HG02678 (cell line): ENCODE measurements around the gene ZNF423.

Experiments
- ATAC-seq: cut with Tn5 transposase; IDR thresholded peaks from one replicate; pipeline ENCODE4 v1.9.1; 2021; ENCODE audit warnings: mild to moderate bottlenecking, moderate library complexity; ENCODE audit not compliant: unreplicated experiment

The ZNF423 gene

DNA sequence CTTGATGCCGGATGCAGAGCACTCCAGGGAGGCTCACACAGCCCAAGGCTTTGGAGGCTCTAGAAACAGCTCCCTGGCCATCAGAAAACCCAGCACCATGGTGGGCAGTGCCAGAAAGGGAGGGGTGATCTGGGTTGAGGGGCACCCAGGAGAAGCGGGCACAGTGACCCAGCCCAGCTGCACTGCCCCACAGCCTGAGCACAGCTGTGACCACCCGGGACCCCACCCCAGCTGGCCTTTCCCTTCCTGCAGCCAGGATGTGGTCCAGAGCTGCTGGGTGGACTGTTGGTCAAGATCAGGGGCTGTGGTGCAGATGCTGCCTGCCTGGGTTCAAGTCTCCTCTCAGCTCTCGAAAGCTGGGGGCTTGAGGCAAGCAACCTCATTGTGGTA lies 223.1 kb downstream of the ZNF423 start:
- ATAC-seq: no peak

DNA sequence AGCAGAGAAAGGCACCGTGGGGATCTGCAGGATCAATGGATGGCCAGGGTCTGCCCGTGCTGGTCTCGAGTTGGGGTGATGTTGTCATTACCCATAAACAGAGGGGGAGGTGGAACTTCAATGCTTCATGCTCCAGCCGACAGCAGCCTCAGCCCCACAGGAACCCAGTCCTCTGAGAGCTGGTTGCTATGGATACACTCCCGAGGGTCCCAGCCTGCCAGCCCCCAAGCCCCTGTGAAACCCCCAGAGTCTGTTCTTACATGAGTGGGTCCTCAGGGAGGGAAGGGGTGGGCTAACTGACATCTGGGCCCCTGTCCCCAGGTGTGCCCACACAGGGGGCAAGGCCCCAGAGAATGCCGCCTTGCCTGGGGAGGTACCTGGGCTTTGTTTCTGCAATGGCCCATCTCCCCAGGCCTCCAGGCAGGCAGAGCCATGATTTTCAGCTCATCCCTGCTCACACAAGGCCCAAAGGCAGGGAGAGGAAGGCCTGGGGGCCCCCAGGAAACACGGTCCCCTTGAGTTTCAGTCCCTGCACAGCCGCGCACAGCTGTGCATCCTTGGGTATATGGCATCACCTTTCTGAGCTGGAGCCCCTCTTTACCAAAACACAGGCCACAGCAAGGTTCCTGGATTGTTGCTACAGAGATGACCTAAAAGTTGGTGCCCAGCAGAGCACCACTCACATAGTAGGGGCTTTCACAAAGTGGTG lies 223.7 kb downstream of the ZNF423 start:
- no peak for ATAC-seq

DNA sequence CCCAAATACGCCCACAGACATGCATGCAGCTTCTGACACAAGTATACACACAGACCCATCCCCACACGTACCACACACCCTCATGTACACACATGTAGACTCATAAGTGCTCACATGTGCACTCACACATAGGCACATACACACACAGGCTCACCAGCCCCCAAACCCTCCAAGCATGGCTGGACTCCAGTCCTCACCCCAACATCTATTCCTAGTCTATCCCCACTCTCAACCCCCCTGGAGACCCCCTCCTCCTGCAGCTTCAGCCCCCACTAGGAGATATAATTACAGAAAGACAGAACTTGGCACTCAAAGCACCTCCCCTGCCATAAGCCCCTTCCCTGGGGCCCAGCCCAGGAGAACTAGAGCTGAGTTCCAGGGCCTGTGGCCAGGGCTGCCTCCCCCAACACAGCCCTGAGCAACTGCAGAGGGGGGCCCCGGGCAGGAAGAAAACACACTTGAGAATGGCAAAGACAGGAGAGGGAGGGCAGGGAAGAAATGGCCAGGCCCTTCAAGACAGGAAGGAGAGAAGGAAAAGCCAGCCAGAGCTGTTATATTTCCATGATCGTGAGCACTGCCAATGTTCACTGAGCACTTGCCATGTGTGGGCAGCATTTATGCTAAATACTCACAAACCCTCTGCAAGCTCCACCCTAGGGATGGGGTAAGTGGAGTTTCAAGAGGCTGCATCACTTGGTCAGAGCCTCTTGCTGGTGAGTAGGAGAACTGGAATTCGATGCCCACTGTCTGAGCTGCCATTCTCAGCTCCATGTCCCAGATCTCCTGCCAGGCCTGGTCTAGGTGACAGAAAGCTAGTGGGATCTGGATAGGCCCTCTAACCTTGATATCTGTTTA lies 224.5 kb downstream of the ZNF423 start:
- ATAC-seq: no peak

DNA sequence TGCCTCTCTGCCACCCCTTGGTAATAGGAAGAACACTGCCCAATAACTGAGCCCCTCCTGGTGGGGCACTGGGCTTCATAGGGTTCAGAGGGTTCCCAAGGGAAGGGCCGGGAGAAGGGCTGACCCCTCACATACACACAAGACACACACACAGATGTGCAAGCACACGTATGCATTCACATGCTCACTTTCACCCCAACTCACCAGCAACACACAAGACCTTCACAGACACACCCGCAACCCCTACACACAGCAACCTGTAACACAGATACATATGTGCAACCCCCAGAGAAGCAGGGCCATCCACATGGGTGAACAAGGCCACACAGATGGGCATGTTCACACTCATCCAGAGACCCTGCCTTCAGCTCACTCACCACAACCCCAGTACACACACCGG lies 225.1 kb downstream of the ZNF423 start:
- ATAC-seq: no peak

DNA sequence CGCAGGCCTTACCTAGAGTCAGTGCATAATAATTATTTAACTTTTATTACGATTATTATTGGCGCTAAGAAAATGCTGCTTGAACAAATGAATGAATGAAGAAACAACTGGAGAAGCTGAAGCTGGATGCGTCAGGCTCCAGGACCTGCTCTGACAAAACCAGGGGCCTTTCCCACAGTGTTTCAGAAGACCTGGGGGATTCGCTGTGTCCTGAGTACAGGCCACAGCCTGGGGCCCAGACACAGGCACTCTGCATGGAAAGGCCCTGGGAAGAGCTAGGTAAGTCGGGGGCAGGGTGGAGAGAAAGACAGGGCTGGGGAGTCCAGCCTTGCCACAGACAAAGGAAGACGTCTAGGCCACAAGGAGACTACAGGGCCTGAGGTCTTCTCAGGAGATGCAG lies 226.1 kb downstream of the ZNF423 start:
- no peak for ATAC-seq

DNA sequence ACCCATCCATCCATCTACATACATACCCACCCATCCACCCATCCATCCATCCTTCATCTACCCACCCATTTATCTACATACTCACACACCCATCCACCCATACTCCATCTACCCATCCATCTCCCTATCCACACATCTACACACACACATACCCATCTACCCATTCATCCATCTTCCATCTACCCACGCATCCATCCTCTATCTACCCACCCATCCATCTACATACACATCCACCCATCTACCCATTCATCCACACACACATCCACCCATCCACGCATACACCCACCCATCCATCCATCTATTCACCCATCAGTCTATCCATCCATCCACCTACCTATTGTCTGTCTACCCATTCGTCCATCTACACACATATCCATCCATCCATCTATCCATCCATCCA lies 227.8 kb downstream of the ZNF423 start:
- ATAC-seq: no peak

DNA sequence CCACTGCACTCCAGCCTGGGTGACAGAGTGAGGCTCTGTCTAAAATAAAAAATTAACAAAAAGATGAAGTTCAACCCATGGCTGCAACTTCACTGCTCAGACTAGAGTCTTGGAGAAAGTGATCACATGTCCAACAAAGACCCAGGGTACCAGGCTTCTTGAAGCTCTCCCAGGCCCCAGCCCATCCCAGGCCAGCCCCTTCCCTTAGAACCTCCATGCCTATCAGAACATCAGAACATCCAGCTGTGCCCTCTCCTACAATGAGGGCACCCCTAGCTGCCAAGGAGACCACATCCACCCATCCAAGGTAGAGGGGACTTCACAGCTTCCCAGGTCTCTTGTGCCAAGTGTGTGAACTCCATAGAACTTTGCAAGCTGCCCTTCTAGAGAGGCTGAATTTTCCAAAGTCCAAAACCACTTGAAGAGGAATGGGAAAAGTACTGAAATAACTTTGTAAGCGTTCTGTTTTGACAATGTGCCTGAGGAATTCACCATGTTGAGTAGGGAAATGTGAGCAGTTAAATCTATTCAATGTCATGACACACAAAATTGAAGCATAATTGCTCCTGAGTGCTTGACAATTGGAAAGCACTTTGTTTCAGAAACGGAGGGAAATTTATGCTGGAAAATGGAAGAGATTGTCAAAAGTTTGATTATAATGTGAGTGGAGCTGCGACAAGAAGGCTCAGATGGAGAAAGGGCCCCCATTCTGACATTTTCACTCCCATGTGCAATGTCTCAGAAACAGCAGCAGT lies 230.4 kb downstream of the ZNF423 start:
- no peak for ATAC-seq

DNA sequence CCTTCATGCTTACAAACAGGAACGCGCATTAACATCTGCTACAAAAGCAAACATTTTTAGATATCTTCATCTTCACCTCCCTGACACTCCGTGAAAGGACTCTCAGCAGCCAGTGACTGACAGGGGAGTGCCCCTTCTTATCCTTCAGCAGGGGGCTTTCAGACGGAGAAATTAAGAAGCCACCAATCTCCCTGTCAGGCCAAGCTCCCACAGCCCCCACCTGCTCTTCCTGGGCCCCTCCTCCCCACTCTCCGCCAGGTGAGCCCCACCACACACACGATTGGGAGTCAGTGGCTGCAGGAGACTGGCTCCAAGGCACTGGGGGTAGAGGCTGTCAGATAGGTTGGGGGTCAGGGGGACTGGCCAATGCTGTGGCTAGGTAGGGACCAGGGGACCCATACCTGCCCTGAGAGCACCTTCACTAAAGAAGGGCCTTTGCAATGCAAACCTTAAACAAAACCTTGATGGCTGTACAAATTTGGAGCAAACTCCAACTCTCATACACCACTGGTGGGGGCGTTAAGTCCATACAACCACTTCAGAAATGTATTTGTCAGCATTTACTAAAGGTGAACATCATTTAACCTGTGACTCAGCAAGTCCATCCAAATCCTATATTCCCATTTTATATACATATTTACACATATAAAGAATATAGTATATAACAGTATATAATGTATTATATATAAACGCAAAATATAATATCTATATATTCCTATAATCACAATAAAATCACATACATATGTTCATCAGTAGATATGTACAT lies 232.2 kb downstream of the ZNF423 start:
- no peak for ATAC-seq

DNA sequence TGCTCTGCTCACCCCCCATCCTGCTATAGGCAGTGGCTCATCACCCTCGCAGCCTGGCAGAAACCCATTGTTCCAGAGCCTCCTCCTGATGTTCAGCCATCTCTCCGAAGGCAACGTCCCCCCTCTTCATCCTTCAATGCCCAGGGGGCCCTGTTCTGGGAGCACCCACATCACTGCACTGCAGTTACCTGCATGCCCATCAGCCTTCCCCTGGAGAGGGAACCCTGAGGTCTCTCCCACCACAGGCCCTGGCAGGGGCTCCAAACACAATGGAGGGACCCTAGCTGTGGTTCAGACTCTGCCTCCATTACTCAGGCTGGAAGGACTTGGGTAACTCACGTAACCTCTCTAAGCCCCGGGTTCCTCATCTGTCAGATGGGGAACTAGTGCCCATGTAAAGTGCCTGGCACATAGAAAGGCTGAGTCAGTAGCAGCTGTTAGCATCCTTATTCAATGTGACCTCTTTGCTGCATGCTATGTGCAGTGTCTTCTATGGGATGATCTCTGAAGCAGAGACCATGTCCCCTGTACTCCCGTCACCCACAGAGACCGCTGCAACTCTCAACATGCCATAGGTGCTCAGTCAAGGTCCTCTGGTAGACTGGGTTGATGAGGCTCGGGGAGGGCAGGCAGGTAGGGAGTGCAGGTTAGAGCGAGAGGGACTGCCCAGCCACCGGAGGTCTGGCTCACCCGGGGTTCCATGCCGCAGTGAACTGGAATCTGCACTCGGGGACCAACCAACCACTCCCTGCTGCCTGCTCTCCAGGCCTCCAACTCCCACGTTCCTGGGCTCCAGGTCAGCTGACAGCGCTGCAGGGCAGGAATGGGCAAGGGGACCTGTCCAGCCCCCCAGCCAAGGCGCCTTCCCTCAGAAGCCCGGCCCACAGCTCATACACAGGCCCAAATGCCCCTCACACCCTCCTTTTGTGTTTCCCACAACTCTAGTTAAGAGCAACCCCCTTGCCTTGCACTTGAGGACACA lies 233.2 kb downstream of the ZNF423 start:
- no peak for ATAC-seq

DNA sequence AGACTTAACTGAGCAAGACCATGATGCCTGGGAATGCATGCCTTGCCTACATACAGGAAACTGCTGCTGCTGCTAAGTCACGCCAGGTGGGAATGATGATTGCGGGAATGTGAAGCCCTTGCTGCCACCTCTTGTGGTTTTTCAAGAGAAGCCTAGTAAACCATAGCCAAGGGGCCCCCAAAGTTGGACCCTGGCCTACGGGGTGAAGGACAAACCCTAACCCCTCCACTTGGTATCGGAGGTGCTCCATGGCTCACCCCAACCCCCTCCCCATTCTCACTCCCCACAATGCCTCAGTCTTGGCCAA lies 233.9 kb downstream of the ZNF423 start:
- no peak for ATAC-seq

DNA sequence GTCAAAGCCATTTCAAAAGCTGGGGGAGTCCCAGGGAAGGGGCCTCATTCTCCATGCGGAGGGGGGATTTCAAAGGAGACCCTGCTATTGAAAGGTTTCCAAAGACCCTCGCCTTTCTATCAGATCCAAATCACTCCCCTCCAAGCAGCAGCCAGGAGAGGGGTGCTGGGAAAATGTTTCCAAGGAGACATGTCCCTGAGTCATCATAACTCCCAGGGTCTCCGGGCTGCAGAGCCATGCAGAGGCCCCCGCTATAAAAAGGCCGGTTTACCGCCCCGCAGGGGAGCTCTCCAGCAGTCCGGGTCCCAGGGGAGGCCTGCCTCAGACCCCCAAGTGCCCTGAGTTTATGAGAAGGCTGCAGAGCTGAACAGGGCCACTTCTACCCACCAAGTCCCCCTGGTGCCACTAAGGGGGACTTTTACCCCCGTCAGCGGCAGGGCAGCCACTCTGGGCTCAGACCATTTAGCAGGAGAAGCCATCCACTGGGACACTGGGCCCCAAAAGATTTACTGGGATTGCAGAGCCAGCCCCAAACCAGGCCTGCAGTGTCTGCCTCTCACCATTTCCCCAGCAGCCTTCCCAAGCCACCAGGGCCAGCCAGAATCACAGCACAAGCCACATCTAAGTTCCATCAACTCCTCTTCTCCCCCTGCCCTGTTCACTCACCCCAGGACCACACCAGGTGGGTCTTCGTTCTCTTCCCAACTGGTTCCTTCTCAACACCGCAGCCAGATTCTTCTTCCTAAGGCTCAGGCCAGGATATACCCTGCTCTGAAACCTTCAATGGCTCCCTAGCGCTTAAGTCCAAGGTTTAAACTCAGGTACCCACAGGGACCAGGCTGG lies 234.4 kb downstream of the ZNF423 start:
- no peak for ATAC-seq

DNA sequence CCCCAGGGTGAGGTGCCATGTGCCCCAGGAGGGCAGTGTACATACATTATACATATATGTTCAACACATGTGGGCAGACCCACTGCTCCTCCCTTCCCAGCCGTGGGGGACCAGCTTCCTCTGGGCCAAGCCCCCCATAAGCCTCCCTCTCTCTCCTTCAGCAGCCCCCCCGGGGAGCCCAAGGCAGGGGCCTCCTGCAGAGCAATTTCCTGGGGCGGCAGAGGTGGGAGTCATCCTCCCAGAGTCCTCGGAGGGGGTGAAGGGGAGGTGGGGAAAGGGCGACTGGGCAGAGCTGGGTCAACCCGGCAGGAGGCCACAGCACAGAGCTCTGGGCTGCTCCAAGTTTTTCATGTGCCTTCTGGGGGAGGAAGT lies 235.1 kb downstream of the ZNF423 start:
- no peak for ATAC-seq

DNA sequence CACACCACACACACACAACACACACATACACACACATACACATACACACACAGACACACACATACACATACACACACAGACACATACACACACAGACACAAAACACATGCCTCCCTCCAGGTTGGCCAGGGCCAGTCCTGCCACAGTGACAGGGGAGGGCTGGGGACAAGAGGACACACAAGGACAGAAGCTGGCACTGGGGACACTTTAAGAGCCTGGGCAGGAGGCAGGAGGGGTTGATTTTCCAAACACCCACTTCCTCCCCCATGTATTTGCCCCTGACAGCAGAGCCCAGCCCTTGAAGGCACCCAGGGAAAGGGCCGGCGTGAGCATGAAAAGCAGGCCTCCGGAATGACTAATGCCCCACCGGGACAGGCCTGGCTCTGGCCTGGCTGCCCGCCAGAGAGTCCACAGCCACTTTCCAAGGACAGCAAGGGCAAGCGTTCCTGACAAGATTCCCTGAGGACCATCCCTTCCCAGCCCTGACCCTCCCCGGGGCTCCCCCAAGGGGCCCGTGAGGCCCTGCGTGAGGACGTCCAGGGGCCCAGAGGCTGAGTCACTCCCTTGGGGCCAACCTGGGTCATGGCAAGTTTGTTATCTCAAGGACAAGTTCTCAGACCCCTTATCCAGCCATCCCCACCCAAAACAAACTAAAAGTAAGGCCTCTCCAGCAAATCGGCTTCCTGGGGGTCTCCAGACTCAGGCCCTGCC lies 235.6 kb downstream of the ZNF423 start:
- no peak for ATAC-seq

DNA sequence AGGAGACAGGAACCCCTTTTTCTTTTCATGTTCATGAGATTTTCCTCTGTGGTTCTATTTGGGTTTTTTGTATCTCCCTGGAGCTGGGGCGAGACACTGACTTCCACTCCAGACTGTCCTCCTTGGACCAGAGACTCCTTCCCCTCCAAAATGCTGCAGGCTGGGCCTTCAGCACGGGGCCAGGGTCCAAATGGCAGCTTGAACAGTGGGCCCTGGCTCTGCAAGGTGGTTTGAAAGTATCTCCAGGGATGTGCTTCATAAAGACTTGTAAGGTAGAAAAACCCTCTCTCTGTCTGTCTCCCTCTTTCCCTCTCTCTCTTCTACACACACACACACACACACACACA lies 236.1 kb downstream of the ZNF423 start:
- ATAC-seq: no peak

DNA sequence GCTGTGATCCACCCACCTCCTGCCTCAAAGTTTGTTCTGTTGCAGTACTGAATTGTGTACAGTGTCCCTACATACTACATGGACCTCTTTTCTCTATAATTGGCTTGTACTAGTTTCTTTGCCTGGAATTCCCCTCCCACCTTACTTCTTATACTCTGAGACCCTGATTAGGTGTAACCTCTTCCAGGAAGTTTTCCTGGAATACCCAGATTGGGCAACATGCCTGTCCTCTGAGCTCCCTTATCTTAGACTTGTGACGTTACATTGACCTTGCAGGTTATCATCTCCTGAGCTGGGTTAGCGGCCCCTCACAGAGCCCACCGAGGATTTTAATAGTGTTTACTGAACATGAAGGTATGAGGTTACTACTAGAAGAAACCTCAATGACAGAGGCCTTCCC lies 237.0 kb downstream of the ZNF423 start:
- no peak for ATAC-seq

DNA sequence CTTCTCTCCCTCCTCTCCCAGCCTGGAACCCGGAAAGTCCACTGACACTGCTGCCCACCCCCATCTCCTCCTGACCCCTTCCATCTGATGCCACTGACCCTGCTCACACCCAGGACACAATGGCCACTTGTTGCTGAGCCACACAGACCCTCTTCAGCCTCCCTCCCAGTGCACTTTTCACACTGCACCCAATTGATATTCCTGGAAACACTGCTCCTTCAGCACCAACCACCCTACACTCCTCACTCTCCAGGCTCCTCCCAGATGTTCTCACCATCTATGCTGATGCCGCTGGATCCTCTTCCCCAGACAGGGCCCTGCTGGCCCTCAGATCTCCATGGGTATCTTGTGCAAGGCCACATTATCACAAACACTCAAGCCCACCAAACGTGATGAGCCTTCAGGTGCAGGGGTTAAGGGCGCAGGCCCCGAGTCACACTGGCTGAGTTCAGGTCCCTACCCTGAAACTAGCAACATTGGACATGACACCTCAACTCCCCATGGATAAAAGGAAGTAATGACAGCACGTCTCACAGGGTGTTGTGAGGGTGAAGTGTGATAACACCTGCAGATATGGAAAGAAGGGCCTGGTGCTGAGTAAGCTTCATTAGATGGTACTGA lies 238.1 kb downstream of the ZNF423 start:
- no peak for ATAC-seq

DNA sequence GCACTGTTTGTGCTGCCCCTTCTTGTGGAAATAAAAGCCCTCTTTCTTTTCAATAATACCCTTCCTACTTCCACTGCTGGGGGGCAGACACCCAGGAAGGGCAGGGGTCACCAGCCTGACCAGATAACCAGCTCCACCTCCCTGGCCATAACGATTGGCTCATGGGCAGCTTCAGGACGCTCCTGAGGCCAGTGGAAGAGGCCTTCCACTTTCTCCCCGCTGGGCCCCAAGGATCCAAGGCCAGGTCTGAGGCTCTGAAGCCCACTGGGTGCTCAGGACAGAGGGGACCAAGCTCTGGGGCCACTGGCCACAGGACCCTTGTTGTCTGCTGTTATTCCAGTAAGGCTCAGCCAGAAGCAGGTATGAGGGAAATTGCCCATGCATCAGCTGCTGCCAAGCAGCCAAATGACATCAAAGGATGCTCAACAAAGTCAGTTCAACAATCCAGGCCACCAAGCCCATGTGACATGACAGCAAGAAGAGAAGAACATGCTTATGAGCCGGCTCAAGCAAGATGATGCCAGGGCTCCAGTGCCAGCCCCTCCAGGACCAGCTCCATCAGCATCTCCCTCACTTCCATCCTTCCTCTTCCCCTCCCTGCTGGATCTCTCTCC lies 238.8 kb downstream of the ZNF423 start:
- ATAC-seq: no peak

DNA sequence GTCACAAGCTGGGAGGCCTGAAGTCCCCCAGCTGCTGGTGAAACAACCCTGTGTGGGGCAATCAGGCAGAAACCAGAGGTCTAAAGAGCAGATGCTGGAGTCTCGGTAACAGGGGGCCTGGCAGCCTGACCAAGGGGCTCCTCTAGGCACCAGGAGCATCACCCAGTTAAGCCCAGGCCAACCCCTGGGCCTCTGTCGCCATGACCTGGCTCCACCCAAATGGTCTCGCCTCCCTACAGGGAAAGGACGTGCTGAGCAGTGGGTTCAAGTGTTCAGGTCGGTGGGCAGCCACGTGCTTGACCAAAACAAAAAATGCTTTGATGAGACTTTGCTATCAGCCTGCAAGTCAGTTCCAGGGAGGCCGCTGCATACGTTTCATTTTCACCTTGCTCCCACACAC lies 240.3 kb downstream of the ZNF423 start:
- ATAC-seq: no peak
